Glutamatergic neuron (in vitro differentiated cells): ENCODE data around the gene NDUFS4. TPM values are rescaled to one million over a fixed set of nuclear protein-coding genes. Genes with fewer than 3 reads are reported as not detected.
"Not testable (repeated sequence)": the region's sequence is repeated elsewhere in the genome, so short reads cannot be mapped to it uniquely, and the experiment has no call there.

ENCODE experiments used
- DNase-seq: peaks from one replicate; pipeline ENCODE4 v3.0.0; 2022
- H3K27ac Mint-ChIP-seq: one replicate; pipeline ENCODE4 v1.8.0; 2020; ENCODE audit warnings: mild to moderate bottlenecking, mixed read lengths, inconsistent platforms; ENCODE audit not compliant: unreplicated experiment
- H3K27me3 Mint-ChIP-seq: one replicate; pipeline ENCODE4 v1.8.0; 2020; ENCODE audit warnings: mild to moderate bottlenecking, moderate library complexity, mixed read lengths, inconsistent platforms; ENCODE audit not compliant: unreplicated experiment
- H3K36me3 Mint-ChIP-seq: one replicate; pipeline ENCODE4 v1.8.0; 2020; ENCODE audit warnings: mild to moderate bottlenecking, mixed read lengths, inconsistent platforms; ENCODE audit not compliant: unreplicated experiment
- H3K4me1 Mint-ChIP-seq: one replicate; pipeline ENCODE4 v1.8.0; 2020; ENCODE audit warnings: mild to moderate bottlenecking, low read depth, mixed read lengths, inconsistent platforms; ENCODE audit not compliant: unreplicated experiment
- H3K4me3 Mint-ChIP-seq: one replicate; pipeline ENCODE4 v1.8.0; 2020; ENCODE audit warnings: mild to moderate bottlenecking, mixed read lengths, inconsistent platforms; ENCODE audit not compliant: unreplicated experiment
- H3K9me3 Mint-ChIP-seq: one replicate; pipeline ENCODE4 v1.8.0; 2020; ENCODE audit warnings: mild to moderate bottlenecking, moderate library complexity, mixed read lengths, inconsistent platforms; ENCODE audit not compliant: unreplicated experiment
- CTCF ChIP-seq: fragments of 200-600 bp; sonication (generic); IDR thresholded peaks from one replicate; pipeline ENCODE4 v1.5.0; 2021; ENCODE audit not compliant: partially characterized antibody, unreplicated experiment
- total RNA-seq: library from RNA; stranded (reverse); fragmentation: NEBNext Ultra II Directional; extraction: Animal tissue kit (Norgen Biotek cat#: 25700); gene quantifications from one replicate; pipeline ENCODE4 v1.2.1, GENCODE V29; 2021; ENCODE audit not compliant: unreplicated experiment

The NDUFS4 gene
- total RNA-seq, 1 donor from 2014 or later: 87.3 TPM

GRCh38 chr5:53681079-53681478, 120.6 kb downstream of the NDUFS4 start:
- H3K4me1 Mint-ChIP-seq: peaks cover 21% of the 10 kb centered on the region
- H3K9me3 Mint-ChIP-seq: peaks cover 5% of the 10 kb centered on the region
- H3K27ac Mint-ChIP-seq: no peak overlapping the region
- no peak for TF ChIP-seq CTCF
- no peaks in the 10 kb centered on the region for H3K27me3 Mint-ChIP-seq
- no peaks in the 10 kb centered on the region for H3K36me3 Mint-ChIP-seq
- DNase-seq: no peak
- H3K4me3 Mint-ChIP-seq: no peak overlapping the region

- H3K27ac Mint-ChIP-seq: no peak overlapping the region
- no peak overlapping the region for H3K4me3 Mint-ChIP-seq
- no peak for TF ChIP-seq CTCF
- H3K27me3 Mint-ChIP-seq: peaks cover 2% of the 10 kb centered on the region
- no peak for DNase-seq
- H3K9me3 Mint-ChIP-seq: peaks cover 19% of the 10 kb centered on the region
- no peaks in the 10 kb centered on the region for H3K4me1 Mint-ChIP-seq
- H3K36me3 Mint-ChIP-seq: peaks cover 45% of the 10 kb centered on the region
Observed at GRCh38 chr5:53691014-53691413, 130.6 kb downstream of the NDUFS4 start.

GRCh38 chr5:53694520-53695022, 134.1 kb downstream of the NDUFS4 start:
- no peak for DNase-seq

GRCh38 chr5:53710405-53710804, 150.0 kb downstream of the NDUFS4 start:
- not testable (repeated sequence) for H3K27me3 Mint-ChIP-seq, H3K4me1 Mint-ChIP-seq, DNase-seq, H3K9me3 Mint-ChIP-seq, H3K27ac Mint-ChIP-seq, H3K4me3 Mint-ChIP-seq
- H3K36me3 Mint-ChIP-seq: peaks cover 24% of the 10 kb centered on the region

More at GRCh38 chr5:53694520-53695022, 134.1 kb downstream of the NDUFS4 start:
- TF ChIP-seq CTCF: no peak
- no peaks in the 10 kb centered on the region for H3K4me1 Mint-ChIP-seq
- peaks cover 9% of the 10 kb centered on the region for H3K9me3 Mint-ChIP-seq
- H3K27me3 Mint-ChIP-seq: no peaks in the 10 kb centered on the region
- H3K4me3 Mint-ChIP-seq: no peak overlapping the region
- no peak overlapping the region for H3K27ac Mint-ChIP-seq
- peaks cover 35% of the 10 kb centered on the region for H3K36me3 Mint-ChIP-seq

- peaks cover 19% of the 10 kb centered on the region for H3K36me3 Mint-ChIP-seq
- TF ChIP-seq CTCF: no peak
- no peak overlapping the region for H3K4me3 Mint-ChIP-seq
- peaks cover 3% of the 10 kb centered on the region for H3K27me3 Mint-ChIP-seq
- H3K9me3 Mint-ChIP-seq: peaks cover 4% of the 10 kb centered on the region
- H3K27ac Mint-ChIP-seq: no peak overlapping the region
- H3K4me1 Mint-ChIP-seq: no peaks in the 10 kb centered on the region
- DNase-seq: no peak
Observed at GRCh38 chr5:53712327-53712726, 151.9 kb downstream of the NDUFS4 start.
